MM.1S (cell line): Measurements from ENCODE around the gene ARHGEF10L.

ENCODE experiments used
- EZH2 ChIP-seq: fragments of 300-600 bp; sonication (generic); optimal IDR thresholded peaks from 2 replicates; pipeline ENCODE3; 2017; ENCODE audit warnings: low read depth, mild to moderate bottlenecking, antibody characterized with exemption, low read length, mixed read lengths
- EZH2phosphoT487 ChIP-seq: fragments of 300-600 bp; sonication (generic); IDR thresholded peaks from 2 replicates; pipeline ENCODE4 v1.6.1; 2018; ENCODE audit warnings: antibody characterized with exemption, low read length
- TF ChIP-seq, protein P1 (sequence below): fragments of 300-600 bp; sonication (generic); IDR thresholded peaks from 2 replicates; pipeline ENCODE4 v1.5.1; 2016; ENCODE audit warnings: antibody characterized with exemption, low read length, mixed read lengths

DNA sequence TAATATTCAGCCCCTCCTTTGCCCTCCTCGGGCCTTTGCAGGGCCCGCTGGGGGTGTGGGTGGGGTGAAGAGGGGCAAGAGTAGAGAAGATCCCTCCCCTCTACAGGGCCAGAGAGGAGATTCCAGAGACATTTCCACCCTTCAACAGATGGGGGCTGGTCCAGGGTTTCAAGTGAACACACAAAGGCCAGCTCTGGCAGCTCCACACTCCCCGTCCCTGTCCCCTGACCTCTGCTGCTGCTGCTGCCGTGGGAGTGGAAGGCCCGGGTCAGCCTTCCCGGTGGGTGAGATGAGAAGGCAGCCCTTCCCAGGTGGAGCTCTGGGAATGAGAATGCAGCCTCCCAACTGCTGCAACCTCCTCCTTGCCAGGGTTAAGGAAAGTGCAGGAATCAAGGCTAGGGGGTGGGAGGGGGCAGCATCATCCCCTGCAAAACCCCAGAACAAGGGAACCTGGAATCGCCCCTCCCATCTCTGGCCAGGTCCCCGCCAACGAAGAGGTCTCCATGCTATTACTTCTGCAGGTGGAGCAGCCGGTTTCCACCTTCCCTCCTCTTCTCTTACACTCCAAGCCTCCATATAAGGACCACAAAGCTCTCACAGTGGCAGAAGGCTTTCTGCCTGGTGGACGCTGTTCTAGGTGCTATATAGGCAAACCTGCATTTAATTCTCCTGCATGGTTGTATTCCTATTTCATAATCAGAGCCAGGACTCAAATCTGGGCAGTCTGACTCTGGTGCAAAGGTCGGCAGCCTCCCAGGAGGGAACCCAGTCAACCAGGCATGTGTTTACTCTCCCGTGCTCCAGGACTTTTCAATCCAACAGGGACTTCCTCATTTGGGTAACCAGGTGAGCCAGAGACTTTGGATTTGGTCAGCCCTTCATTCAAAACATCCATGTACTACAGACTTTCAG, 22.9 kb upstream of the ARHGEF10L start:
- TF ChIP-seq, protein P1, sequence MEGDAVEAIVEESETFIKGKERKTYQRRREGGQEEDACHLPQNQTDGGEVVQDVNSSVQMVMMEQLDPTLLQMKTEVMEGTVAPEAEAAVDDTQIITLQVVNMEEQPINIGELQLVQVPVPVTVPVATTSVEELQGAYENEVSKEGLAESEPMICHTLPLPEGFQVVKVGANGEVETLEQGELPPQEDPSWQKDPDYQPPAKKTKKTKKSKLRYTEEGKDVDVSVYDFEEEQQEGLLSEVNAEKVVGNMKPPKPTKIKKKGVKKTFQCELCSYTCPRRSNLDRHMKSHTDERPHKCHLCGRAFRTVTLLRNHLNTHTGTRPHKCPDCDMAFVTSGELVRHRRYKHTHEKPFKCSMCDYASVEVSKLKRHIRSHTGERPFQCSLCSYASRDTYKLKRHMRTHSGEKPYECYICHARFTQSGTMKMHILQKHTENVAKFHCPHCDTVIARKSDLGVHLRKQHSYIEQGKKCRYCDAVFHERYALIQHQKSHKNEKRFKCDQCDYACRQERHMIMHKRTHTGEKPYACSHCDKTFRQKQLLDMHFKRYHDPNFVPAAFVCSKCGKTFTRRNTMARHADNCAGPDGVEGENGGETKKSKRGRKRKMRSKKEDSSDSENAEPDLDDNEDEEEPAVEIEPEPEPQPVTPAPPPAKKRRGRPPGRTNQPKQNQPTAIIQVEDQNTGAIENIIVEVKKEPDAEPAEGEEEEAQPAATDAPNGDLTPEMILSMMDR = no peak
- no peak for TF ChIP-seq EZH2
- no peak for TF ChIP-seq EZH2phosphoT487
